GM12872 (cell line): ENCODE measurements around the gene TBC1D5.

Experiments
- CTCF ChIP-seq: IDR thresholded peaks from 3 replicates; pipeline ENCODE4 v1.5.1; 2011; ENCODE audit warnings: low read depth, mild to moderate bottlenecking, low read length, moderate library complexity; ENCODE audit not compliant: insufficient read depth

The TBC1D5 gene

GRCh38 chr3:17151598-17152373 lies 590.6 kb downstream of the TBC1D5 start:
- TF ChIP-seq CTCF: no peak

DNA sequence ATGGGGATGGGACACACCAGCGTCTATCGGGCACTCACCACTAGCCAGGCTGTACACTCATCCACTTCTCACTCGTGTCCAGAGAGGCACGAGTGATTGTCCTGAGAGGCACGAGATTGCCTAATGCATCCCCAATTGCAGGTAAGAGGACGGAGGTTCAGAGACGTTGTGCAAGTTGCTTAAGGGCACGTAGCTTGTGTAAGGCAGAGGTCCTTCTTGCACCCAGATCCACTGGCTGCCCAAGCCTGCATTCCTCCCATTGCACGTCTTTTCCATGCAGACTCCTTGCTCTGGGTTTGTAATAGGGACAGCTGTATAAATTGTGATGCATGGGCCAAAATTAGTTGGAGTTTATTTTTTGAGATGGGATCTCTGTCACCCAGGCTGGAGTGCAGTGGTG lies 593.4 kb downstream of the TBC1D5 start:
- no peak for TF ChIP-seq CTCF

DNA sequence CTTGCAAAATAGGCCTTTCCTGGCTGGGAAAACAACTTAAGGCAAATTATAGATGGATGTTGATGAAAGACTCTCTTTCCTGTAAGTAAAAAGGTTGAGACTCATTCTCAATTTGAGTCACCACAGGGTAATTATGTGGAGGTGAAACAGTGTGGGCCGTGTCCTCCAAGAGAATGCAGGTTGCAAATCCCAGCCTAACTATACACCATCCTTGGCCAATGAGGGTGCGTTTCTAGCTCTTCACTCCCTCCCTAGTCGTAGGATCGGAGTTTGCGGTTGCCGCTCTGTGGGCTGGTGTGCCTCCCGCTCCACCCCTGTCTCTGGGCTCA lies 597.8 kb downstream of the TBC1D5 start:
- TF ChIP-seq CTCF: no peak

- TF ChIP-seq CTCF: no peak
These were observed 598.4 kb downstream of the TBC1D5 start for GRCh38 chr3:17143893-17144664.

GRCh38 chr3:17142516-17142915 lies 599.9 kb downstream of the TBC1D5 start:
- no peak for TF ChIP-seq CTCF

GRCh38 chr3:17141699-17142098 lies 600.7 kb downstream of the TBC1D5 start:
- no peak for TF ChIP-seq CTCF

DNA sequence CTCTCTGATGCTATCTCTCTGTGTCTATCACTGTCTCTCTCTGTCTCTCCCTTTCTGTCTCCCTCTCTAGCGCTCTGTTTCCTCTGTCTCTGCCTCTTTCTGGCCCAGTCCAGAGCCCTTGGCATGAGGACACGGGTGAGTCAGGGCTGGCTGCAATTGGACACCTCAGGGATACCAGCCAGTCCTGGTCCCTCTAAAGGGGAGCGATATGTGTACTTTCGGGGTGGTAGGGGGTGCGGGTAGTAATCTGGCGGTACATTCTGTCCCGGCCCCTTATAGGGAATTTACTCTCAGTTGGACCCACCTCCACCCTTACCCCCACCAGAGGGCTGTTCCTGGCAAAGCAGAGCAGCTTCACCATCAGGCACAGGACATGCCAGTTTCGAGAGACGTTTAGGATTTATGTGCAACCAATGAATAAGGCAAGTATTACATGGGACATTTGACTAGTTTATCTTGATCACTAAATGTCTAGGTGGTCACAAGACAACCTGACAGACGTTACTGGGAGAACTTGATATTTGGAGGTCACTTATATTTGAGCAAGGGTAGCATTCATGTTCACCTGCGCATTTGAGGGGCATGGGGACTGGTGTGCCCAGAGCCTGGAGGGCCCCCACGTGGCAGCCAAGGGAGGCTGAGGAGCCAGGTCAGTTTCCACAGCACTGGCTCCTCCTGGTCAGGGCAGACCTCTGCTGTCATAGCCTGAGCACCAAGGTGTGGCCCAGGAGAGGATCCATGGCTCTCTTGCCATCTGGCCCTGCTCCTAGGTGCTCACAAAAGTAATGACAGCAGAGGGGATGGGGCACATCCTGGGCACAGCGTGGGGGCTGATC lies 601.5 kb downstream of the TBC1D5 start:
- peak; percentile 41 for TF ChIP-seq CTCF
